Neural progenitor cell (in vitro differentiated cells): ENCODE results near the gene C6orf89. TPM values are rescaled to one million over a fixed set of nuclear protein-coding genes. Genes with fewer than 3 reads are reported as not detected.

Experiments
- DNase-seq: peaks from one replicate; pipeline ENCODE4 v3.0.0-alpha.2; 2016; ENCODE audit warnings: low spot score
- H2AFZ ChIP-seq: fragments of 200-600 bp; sonication (generic); replicated peaks from 2 replicates; pipeline ENCODE4 v1.6.1; 2016; ENCODE audit warnings: antibody characterized with exemption
- H3F3A ChIP-seq: fragments of 200-600 bp; sonication (generic); 2 replicates; pipeline ENCODE4 v1.6.1; 2016; ENCODE audit warnings: antibody characterized with exemption, low read depth
- H3K27ac ChIP-seq: fragments of 200-600 bp; sonication (generic); 2 replicates; pipeline ENCODE4 v1.5.1; 2016; ENCODE audit warnings: mild to moderate bottlenecking
- H3K27me3 ChIP-seq: fragments of 200-600 bp; sonication (generic); 2 replicates; pipeline ENCODE4 v1.6.1; 2016; ENCODE audit warnings: mild to moderate bottlenecking, moderate library complexity
- H3K36me3 ChIP-seq: fragments of 200-600 bp; sonication (generic); 2 replicates; pipeline ENCODE4 v1.5.1; 2016
- H3K4me1 ChIP-seq: fragments of 200-600 bp; sonication (generic); 2 replicates; pipeline ENCODE4 v1.6.1; 2016; ENCODE audit warnings: mixed run types
- H3K4me2 ChIP-seq: fragments of 200-600 bp; sonication (generic); 2 replicates; pipeline ENCODE4 v1.6.1; 2016
- H3K4me3 ChIP-seq: fragments of 200-600 bp; sonication (generic); 2 replicates; pipeline ENCODE4 v1.5.1; 2016
- H3K79me2 ChIP-seq: fragments of 200-600 bp; sonication (generic); 2 replicates; pipeline ENCODE4 v1.6.1; 2016; ENCODE audit warnings: low read depth
- H3K9ac ChIP-seq: fragments of 200-600 bp; sonication (generic); 2 replicates; pipeline ENCODE4 v1.6.1; 2016
- H3K9me3 ChIP-seq: fragments of 200-600 bp; sonication (generic); 2 replicates; pipeline ENCODE4 v1.5.1; 2016; ENCODE audit warnings: low read depth
- H4K20me1 ChIP-seq: fragments of 200-600 bp; sonication (generic); 2 replicates; pipeline ENCODE4 v1.6.1; 2016; ENCODE audit warnings: low read depth
- H3K27ac Mint-ChIP-seq: 3 replicates; pipeline ENCODE4 v1.8.0; 2021; ENCODE audit warnings: mixed read lengths
- H3K27me3 Mint-ChIP-seq: 2 replicates; pipeline ENCODE4 v1.8.0; 2022; ENCODE audit warnings: low read depth, mild to moderate bottlenecking, inconsistent platforms, moderate library complexity, mixed read lengths; ENCODE audit not compliant: insufficient read depth
- H3K36me3 Mint-ChIP-seq: 3 replicates; pipeline ENCODE4 v1.8.0; 2021; ENCODE audit warnings: mixed read lengths
- H3K4me1 Mint-ChIP-seq: 3 replicates; pipeline ENCODE4 v1.8.0; 2021; ENCODE audit warnings: mixed read lengths
- H3K4me3 Mint-ChIP-seq: 3 replicates; pipeline ENCODE4 v1.8.0; 2021; ENCODE audit warnings: mild to moderate bottlenecking, moderate library complexity, mixed read lengths
- H3K9me3 Mint-ChIP-seq: 3 replicates; pipeline ENCODE4 v1.8.0; 2020; ENCODE audit warnings: mixed read lengths
- EZH2 ChIP-seq: fragments of 200-600 bp; sonication (generic); IDR thresholded peaks from 2 replicates; pipeline ENCODE4 v1.6.1; 2017; ENCODE audit warnings: antibody characterized with exemption, mild to moderate bottlenecking, moderate library complexity
- EZH2phosphoT487 ChIP-seq: fragments of 200-600 bp; sonication (generic); IDR thresholded peaks from 2 replicates; pipeline ENCODE4 v1.6.1; 2017; ENCODE audit warnings: antibody characterized with exemption
- total RNA-seq: library from RNA; depleted of rRNA; stranded (reverse); fragments of >200 nt; gene quantifications from 2 replicates; pipeline ENCODE4 v1.2.3, GENCODE V29; 2015; ENCODE audit warnings: low replicate concordance
- TF ChIP-seq, protein P1 (sequence below): fragments of 200-600 bp; sonication (generic); IDR thresholded peaks from 2 replicates; pipeline ENCODE4 v1.5.1; 2017; ENCODE audit warnings: antibody characterized with exemption, mild to moderate bottlenecking

C6orf89 gene
- total RNA-seq, 1 donor from 2014 or later: 21.2 TPM

DNA sequence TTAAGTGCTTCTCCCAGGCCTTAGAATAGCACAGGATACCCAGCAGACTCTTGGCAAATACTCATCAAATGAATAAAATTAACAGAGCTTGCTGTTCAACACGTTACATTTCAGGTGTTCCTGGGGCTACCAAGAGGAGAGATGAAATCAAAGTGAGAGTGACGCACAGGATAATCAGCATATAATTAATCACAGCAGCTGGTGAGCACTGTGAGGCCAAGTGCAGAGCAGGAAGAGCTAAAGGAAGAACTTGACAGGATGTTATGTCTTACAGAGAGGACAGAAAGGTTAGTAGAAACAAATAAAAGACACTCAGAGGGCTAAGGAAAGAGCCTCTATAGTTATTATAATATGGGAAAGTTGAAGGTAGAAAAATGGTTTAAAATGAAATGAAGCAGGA lies 19.9 kb upstream of the C6orf89 start:
- H3K4me3 ChIP-seq: no peak overlapping the region
- peaks cover 20% of the 10 kb centered on the region for H3K4me1 ChIP-seq
- H3K27me3 ChIP-seq: no peaks in the 10 kb centered on the region
- H3K36me3 ChIP-seq: peaks cover 11% of the 10 kb centered on the region
- H3K4me2 ChIP-seq: no peak overlapping the region
- no peaks in the 10 kb centered on the region for H3K9me3 ChIP-seq
- peaks cover 65% of the 10 kb centered on the region for H4K20me1 ChIP-seq
- no peak for DNase-seq
- H3K79me2 ChIP-seq: peaks cover 100% of the 10 kb centered on the region
- peaks cover 15% of the 10 kb centered on the region for H3F3A ChIP-seq
- H3K27ac Mint-ChIP-seq: no peak overlapping the region
- no peak overlapping the region for H3K9ac ChIP-seq
- H3K4me1 Mint-ChIP-seq: peaks cover 15% of the 10 kb centered on the region
- no peak for TF ChIP-seq EZH2phosphoT487
- no peak for TF ChIP-seq EZH2
- H3K9me3 Mint-ChIP-seq: no peaks in the 10 kb centered on the region
- no peak overlapping the region for H3K4me3 Mint-ChIP-seq
- H3K36me3 Mint-ChIP-seq: peaks cover 32% of the 10 kb centered on the region
- peaks cover 2% of the 10 kb centered on the region for H3K27me3 Mint-ChIP-seq
- H2AFZ ChIP-seq: no peak overlapping the region
- H3K27ac ChIP-seq: no peak overlapping the region

GRCh38 chr6:36867471-36868224 lies 18.1 kb upstream of the C6orf89 start:
- Histone ChIP-seq H3K79me2 (peaks cover 100% of the 10 kb centered on the region), H3K9ac (no peak overlapping the region), H3K27me3 (no peaks in the 10 kb centered on the region), H3F3A (peaks cover 19% of the 10 kb centered on the region), H3K9me3 (no peaks in the 10 kb centered on the region), H3K4me3 (no peak overlapping the region), H3K27ac (no peak overlapping the region), H3K36me3 (peaks cover 10% of the 10 kb centered on the region), H3K4me1 (peaks cover 20% of the 10 kb centered on the region), H2AFZ (no peak overlapping the region), H3K4me2 (peak overlapping the region; percentile 10), H4K20me1 (peaks cover 60% of the 10 kb centered on the region)
- Mint-ChIP-seq H3K27ac (no peak overlapping the region), H3K4me1 (peaks cover 18% of the 10 kb centered on the region), H3K4me3 (no peak overlapping the region), H3K9me3 (no peaks in the 10 kb centered on the region), H3K36me3 (peaks cover 29% of the 10 kb centered on the region), H3K27me3 (peaks cover 2% of the 10 kb centered on the region)
- TF ChIP-seq, protein P1, sequence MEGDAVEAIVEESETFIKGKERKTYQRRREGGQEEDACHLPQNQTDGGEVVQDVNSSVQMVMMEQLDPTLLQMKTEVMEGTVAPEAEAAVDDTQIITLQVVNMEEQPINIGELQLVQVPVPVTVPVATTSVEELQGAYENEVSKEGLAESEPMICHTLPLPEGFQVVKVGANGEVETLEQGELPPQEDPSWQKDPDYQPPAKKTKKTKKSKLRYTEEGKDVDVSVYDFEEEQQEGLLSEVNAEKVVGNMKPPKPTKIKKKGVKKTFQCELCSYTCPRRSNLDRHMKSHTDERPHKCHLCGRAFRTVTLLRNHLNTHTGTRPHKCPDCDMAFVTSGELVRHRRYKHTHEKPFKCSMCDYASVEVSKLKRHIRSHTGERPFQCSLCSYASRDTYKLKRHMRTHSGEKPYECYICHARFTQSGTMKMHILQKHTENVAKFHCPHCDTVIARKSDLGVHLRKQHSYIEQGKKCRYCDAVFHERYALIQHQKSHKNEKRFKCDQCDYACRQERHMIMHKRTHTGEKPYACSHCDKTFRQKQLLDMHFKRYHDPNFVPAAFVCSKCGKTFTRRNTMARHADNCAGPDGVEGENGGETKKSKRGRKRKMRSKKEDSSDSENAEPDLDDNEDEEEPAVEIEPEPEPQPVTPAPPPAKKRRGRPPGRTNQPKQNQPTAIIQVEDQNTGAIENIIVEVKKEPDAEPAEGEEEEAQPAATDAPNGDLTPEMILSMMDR: no peak
- TF ChIP-seq EZH2 (no peak), EZH2phosphoT487 (no peak)
- DNase-seq: no peak

- H2AFZ ChIP-seq: no peak overlapping the region
- peaks cover 78% of the 10 kb centered on the region for H3K79me2 ChIP-seq
- no peak overlapping the region for H3K27ac ChIP-seq
- peaks cover 19% of the 10 kb centered on the region for H3F3A ChIP-seq
- TF ChIP-seq EZH2phosphoT487 (no peak), EZH2 (no peak)
- TF ChIP-seq, protein P1: no peak
- peaks cover 20% of the 10 kb centered on the region for H4K20me1 ChIP-seq
- no peak for DNase-seq
- H3K27ac Mint-ChIP-seq: no peak overlapping the region
- H3K4me1 Mint-ChIP-seq: peaks cover 35% of the 10 kb centered on the region
- H3K36me3 ChIP-seq: peaks cover 10% of the 10 kb centered on the region
- no peaks in the 10 kb centered on the region for H3K27me3 Mint-ChIP-seq
- no peak overlapping the region for H3K4me2 ChIP-seq
- peaks cover 13% of the 10 kb centered on the region for H3K4me1 ChIP-seq
- H3K36me3 Mint-ChIP-seq: peaks cover 17% of the 10 kb centered on the region
- no peaks in the 10 kb centered on the region for H3K9me3 Mint-ChIP-seq
- H3K9me3 ChIP-seq: no peaks in the 10 kb centered on the region
- no peak overlapping the region for H3K4me3 Mint-ChIP-seq
- H3K4me3 ChIP-seq: no peak overlapping the region
- H3K9ac ChIP-seq: no peak overlapping the region
- H3K27me3 ChIP-seq: no peaks in the 10 kb centered on the region
Observed at GRCh38 chr6:36871686-36872085, 14.1 kb upstream of the C6orf89 start.

GRCh38 chr6:36873115-36873514 lies 12.6 kb upstream of the C6orf89 start:
- Histone ChIP-seq H3K27me3 (peaks cover 6% of the 10 kb centered on the region), H3K27ac (no peak overlapping the region), H3K4me1 (peaks cover 8% of the 10 kb centered on the region), H2AFZ (no peak overlapping the region), H3K4me2 (peak overlapping the region; percentile 92), H4K20me1 (peaks cover 5% of the 10 kb centered on the region), H3F3A (peaks cover 19% of the 10 kb centered on the region), H3K9me3 (no peaks in the 10 kb centered on the region), H3K9ac (peak overlapping the region; percentile 92), H3K79me2 (peaks cover 64% of the 10 kb centered on the region), H3K4me3 (peak overlapping the region; percentile 84), H3K36me3 (peaks cover 7% of the 10 kb centered on the region)
- no peak for DNase-seq
- Mint-ChIP-seq H3K27me3 (no peaks in the 10 kb centered on the region), H3K36me3 (peaks cover 10% of the 10 kb centered on the region), H3K4me3 (peak overlapping the region; percentile 98), H3K9me3 (no peaks in the 10 kb centered on the region), H3K27ac (no peak overlapping the region), H3K4me1 (peaks cover 28% of the 10 kb centered on the region)
- TF ChIP-seq, protein P1: no peak
- TF ChIP-seq EZH2phosphoT487: no peak
- no peak for TF ChIP-seq EZH2
